GM19023 (cell line): Measurements from ENCODE around the gene LRRC74A.

Experiments used
- ATAC-seq: cut with Tn5 transposase; IDR thresholded peaks from one replicate; pipeline ENCODE4 v1.9.1; 2021; ENCODE audit warnings: mild to moderate bottlenecking, moderate library complexity; ENCODE audit not compliant: unreplicated experiment

LRRC74A gene

GRCh38 chr14:76844223-76844622 lies 18.0 kb downstream of the LRRC74A start:
- no peak for ATAC-seq

DNA sequence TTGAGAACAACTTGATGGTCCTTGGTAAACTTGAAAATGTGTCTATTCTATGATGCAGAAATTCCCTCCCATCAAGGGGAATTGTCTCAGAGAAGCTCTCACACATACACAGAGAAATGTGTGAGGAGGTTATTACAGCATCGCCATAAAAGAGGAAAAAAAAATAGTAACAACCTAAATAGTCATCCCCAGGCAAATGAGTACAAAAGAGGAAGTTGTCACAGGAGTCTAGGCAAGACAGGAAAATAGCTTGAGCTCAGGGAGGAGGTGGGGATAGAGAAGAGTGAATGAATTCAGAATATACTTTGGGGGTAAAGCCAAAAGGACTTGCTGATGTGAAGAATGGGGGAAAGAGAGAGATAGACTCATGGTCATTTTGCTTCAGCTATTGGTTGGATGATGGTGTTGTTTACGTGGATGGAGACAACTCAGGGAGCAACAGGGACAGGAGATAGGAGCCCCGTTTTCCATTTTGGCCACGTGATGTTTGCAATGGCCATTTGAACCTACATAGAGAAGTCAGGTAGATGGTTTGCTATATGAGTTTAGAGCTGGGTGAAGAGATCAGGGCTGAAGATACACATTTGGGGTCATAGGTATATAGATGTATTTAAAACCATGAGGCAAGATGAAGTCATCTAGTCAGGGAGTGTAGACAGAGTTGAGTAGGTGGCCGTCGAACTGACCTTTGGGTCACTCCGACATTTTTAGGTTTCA lies 20.3 kb downstream of the LRRC74A start:
- no peak for ATAC-seq

DNA sequence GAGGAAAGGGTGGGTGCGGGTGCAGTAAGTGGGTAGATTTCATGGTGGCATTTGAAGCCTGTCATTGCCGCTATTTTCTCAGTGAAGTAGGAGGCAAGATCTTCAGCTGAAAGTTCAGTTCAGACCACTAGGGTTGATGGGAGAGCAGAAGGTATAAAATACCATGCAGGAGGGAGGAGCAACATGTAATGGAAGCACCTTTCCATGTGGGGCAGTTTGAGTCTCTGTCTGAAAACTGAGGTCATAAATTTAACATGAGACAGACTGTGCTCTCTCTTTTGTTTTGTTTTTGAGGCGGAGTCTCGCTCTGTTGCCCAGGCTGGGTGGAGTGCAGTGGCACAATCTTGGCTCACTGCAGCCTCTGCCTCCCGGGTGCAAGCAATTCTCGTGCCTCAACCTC lies 22.7 kb downstream of the LRRC74A start:
- no peak for ATAC-seq

DNA sequence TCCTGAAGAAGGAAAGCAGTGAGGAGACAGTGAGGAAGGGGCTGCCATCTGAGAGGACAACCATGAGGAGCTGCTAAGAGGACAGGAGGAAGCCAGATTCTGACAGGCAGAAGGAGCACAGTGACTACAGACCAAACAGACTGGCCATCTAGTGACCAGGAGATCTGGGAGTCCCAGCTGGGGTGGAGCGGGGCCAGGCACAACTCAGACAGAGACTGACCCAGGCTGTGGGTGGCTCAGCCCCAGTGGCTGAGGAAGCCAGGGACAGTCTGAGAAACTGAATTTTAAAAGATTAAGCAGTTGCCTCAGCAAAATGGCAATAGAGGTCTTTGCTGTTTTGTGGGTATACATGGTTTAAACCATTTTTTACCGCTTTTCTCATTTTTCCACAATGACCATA lies 28.9 kb downstream of the LRRC74A start:
- ATAC-seq, result no peak

- ATAC-seq, result no peak
Observed at GRCh38 chr14:76856769-76857168, 30.6 kb downstream of the LRRC74A start.

DNA sequence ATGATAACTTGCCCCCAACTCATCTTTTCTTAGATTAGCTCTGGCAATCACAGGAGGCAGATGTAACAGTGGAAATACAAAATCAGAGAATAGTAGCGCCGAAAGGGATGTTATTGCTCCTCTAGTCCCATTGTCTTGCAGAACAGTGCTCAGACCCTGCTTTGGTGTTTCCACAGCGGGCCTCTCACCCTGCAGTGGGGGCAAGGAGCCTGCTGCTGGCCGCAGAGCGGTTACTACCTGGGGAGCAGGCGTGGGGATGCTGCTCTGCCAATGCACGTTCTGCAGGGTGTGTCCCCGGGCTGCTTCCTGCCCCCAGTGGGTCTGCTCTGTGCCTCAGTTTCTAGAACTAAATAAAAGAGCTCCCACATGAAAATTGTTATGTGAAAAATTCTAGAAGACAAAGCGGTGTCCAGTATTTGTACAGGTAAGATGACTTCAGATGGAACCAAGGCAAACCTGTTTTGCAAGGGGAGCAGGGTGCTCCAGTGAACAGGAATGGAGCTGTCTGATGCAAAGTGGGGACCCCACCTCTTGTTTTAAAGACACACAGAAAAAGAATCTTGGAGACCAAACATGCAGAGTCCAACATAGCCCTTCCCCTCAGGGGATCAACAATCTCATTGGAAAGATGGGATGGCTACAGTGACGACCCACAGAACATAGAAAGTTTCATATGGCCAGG lies 35.5 kb downstream of the LRRC74A start:
- no peak for ATAC-seq

DNA sequence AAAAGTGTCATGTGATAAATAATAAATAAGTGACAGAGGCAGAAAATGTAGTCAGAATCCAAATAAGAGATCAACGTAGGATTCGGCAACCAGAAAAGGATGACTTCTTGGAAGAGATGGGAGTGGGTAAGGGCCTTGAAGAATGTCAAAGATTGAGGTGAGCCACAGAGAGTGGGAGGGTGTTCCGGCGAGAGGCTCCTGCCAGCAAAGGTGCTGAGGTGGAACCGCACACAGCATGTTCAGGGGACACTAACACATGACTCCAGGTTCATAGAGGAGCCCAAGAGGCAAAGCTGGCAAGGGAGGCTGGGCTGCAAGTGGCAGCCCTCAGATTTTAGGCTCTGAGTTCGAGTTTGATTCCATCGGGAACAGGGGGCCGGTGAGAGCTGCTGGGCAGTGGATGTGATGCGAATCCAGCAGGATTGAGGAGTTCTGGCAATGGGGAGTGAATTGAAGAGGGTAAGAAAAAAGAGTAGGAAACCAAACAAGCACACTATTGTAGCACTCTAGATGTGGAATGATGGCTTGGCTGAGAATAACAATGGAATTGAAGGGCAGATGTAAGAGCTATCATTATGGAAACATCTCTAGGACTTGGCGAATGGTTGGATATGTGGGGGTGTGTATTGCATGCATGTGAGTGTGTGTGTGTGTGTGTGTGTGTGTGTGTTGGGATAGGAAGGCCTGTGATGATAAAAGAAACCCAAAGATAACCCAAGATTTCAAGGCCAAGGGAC lies 36.5 kb downstream of the LRRC74A start:
- no peak for ATAC-seq

DNA sequence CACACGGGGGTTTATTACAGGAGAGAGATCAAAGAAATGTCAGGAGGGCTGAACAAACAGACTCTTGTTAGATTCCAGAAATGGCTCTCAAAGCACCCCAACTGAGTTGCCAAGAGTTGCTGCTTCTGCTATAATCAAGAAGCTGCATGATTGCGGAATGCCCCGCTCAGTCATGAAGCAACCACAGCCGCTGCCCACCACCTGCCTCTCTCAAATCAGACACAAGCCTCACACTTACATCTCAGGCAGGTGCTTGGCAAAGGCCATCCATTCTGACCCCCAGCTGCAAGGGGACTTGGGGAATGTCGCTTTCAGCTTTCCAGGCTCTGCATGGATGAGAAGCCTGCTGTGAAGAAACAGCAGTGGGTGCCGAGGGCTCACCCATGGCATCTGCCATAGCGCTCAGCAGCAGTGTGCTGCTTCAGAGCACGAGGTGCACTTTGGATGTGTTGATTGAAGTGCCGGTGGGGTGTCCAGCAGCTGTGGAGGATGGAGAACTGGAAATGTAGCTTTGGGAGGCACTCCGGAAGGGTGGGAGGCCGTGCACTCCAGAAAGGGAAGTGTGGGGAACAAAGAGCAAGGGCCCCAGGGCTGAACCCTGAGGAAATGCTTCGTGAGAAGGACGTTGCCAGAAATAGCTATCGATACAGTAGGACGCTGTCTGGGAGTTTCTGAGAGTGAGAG lies 37.7 kb downstream of the LRRC74A start:
- no peak for ATAC-seq

- no peak for ATAC-seq
Observed at GRCh38 chr14:76866456-76866855, 40.2 kb downstream of the LRRC74A start.

DNA sequence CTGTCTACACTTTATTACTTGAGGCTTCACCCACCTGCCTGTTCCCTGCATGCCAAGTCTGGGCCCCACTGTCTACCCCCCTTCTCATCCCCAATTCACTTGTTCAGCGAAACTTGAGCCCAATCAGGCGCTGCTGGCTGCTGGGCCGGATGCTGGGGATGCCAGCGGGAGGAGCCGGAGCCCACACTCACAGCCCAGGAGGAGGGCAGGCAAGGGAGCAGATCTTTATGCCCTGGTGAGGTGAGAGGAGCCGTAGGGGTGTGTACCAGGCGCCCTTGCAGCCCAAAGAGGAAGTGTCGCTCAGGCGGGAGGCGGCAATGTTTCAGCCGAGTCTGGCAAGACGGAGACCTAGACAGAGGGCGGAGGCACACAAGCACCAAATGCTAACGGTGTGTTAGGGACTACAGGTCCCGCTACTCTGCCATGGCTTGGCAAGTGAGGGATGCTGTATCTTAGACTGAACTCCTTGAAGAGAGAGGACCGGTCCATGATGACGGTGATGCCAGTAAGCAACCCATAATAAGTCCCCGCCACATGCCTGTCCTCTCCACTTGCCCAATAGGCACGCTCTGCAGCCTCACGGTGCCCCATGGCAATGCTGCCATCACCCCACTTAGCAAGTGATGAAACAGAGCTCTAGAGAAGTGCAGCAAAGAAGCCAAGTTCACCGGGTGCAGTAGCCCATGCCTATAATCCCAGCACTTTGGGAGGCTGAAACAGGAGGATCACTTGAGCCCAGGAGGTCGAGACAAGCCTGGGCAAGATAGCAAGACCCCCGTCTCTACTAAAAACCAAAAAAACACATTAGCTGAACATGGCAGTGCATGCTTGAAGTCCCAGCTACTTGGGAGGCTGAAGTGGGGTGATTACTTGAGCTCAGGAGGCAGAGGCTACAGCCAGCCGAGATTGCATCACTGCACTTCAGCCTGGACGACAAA lies 41.6 kb downstream of the LRRC74A start:
- ATAC-seq, result no peak

GRCh38 chr14:76868454-76869170 lies 42.4 kb downstream of the LRRC74A start:
- ATAC-seq, result no peak

DNA sequence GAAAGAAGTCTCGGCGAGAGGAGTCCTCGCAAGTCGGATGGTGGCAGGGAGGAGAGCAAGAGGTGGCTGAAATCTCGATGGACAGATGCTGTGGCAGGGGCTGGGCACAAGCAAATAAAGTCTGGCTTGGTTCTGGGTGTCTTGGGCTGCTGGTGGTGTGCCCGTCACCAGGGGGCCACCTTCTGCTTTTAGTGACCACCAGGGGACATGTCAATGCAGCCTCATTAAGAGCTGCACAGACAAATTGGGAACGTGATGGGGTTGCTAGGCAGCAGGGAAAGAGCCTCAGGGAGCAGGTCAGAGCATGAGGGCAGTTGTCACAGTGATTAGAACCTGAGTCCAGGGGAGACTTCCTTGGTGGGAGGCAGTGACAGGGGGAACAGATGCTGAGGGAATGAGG lies 44.0 kb downstream of the LRRC74A start:
- no peak for ATAC-seq

DNA sequence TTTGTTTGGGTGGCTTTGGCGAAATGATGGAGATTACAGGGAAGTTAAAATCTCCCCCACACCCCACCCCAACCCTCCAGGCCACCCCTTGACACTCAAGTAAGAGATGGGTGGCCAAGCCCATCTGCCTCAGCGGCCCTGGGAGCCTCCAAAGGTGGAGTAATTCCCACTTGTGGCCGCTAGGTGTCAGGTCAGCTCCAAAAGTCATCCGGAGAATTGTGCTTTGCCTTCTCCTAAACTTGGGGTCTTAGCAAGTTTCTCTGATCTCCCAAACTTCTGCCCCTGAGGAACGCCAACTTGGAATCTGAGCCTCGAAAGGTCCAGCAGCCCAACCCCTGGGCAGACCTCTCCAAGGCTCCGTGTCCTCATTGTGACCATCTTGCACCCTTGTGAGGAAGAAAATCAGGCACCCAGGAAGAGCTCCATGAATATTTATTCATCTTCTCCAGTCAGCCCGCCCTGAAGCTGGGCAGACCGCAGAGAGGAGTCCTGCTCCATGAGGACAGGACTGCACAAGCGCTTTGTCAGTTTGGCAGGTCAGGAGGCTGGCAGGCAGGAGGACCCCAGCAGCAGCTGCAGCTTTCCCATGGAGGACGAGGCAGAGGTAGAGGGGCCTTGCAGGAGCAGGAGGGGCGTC lies 46.7 kb downstream of the LRRC74A start:
- ATAC-seq, result no peak

DNA sequence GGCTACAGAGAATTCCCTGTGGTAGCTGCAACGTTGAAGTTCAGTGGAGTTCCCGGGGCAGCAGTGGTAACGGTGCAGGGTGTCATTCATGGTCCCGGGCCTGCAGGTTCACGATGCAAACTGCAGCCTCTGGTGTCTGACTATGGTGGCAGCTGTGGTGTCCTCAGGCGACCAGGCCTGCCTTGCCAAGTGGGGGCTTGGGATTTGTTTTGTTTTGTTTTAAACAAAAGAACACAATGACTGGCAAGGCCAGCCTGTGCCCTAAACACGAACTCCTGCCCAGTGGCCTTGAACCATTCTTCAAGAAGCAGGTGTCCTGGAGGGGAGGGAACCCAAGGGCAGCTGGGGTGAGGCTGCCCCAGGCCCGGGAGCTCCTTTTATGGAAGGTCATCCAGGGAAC lies 48.5 kb downstream of the LRRC74A start:
- ATAC-seq, result no peak

DNA sequence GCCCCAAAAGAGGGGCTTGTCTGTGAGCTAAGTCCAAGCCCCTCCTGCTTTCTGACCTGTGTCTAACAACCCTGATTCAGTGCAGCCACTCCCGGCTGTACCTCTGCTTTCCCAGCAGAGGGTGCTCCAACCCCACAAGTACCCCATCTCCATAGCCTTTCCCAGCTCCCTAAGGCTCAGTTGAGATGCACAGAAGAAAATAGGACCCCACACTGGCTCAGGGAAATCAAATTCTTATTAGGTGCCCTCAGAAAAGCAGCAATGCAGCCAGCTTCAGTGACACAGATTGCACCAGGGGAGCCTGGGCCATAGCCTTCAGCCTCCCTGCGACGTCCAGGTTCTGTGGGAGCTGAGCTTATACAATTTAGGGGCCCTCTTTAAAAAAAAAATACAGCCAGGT lies 49.9 kb downstream of the LRRC74A start:
- no peak for ATAC-seq

DNA sequence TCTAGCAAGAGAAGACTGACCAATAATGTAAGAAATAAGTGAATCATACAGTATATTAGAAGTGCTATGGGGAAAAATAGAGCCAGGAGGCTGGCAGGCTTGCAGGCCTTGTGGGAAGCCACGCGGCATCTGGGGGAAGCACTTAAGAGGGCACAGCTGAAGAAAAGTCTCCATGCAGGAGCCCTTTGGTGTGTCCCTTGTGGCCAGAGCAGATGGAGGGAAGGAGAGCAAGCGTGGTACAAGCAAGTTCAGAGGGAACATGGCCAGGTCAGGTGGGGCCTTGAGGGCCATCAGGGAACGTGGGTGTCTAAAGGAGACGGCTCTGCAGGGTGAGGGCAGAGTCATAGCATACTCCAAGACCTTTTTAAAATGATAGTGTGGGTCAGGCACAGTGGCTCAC lies 51.7 kb downstream of the LRRC74A start:
- ATAC-seq, result no peak

GRCh38 chr14:76880449-76880848 lies 54.2 kb downstream of the LRRC74A start:
- ATAC-seq, result no peak

DNA sequence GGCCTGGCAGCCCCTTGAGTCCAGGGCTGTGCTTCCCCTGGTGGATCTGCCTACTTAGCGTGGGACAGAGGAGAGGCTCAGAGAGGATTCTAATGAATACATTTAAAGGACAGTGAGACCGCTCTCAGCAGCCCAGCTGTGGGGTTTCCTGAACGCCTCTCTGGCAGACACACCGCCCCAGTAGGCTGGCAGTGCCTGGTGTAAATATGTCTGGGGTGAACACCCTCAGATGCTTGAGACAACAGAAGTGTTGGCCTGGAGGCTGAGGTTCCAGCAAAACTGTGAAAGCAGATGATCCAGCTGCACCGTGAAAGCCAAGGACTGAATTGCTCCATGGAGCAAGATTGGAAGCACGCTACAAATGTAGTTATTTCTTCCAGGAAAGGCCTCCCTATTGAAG lies 55.1 kb downstream of the LRRC74A start:
- no peak for ATAC-seq

DNA sequence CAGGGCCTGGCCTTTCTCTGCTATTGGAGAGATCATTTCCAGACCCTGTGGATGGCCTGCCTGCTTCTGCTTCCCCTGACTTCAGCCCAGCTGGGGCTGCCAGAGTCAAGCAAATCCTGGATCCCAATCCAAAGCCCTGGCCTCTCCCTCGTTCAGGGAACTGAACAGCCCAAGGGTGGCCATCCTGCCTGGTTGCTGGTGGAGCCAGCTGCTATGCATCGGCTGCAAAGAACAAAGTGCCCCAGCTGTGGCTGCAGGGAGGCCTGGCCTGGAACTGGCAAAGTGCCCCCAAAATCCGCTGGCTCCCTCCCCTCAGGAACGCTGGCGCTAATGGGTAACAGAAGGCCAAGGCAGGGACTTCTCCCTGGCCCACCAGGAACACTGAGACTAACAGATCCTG lies 56.4 kb downstream of the LRRC74A start:
- no peak for ATAC-seq
